Measurements from ENCODE around the gene PARP8. TPM values are rescaled to one million over a fixed set of nuclear protein-coding genes. Genes with fewer than 3 reads are reported as not detected.

Gene PARP8
- 16.3 and 19.0 TPM in 2 replicates for total RNA-seq

GRCh38 chr5:50666261-50667022 lies at the start of gene PARP8:
Gene PARP8, plus strand, starts transcription at chr5:50666637. Its CDS starts 459 bp downstream, at chr5:50667096.

Other genes starting within 250 kb of the PARP8 start
- gene EMB, start 225.3 kb upstream of the PARP8 start, total RNA-seq: 8.3 and 13.7 TPM in 2 replicates

Measured in smooth muscle cell of trachea (primary cell).